ENCODE data around the gene SPANXC.
"Not testable (repeated sequence)": the region's sequence is repeated elsewhere in the genome, so short reads cannot be mapped to it uniquely, and the experiment has no call there.

The SPANXC gene, protein sequence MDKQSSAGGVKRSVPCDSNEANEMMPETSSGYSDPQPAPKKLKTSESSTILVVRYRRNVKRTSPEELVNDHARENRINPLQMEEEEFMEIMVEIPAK

DNA sequence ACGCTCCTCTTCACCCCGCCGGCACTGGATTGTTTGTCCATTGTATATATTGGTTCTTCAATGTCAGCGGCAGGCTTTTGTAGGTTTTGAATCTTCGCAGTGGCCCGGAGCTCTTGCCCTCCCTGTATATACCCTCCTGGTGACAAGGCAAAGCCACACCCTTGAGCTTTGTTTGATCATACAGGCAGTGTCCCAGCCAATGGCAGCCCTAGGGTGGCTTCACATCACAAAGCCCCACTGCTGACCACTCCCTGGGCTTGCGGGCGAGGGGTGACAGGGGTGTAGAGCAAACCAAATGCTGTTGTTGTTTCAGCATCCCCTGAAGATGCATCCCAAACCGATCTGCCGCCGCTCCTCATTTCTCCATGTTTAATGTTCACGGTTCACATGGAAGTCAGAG is at the start of gene SPANXC:
Gene SPANXC, minus strand, starts transcription at position 101 of the 400 bp plus-strand sequence. Its CDS starts 60 bp downstream, at position 41.
- DNase-seq (ENCODE audit: low read depth) = not testable (repeated sequence)

DNA sequence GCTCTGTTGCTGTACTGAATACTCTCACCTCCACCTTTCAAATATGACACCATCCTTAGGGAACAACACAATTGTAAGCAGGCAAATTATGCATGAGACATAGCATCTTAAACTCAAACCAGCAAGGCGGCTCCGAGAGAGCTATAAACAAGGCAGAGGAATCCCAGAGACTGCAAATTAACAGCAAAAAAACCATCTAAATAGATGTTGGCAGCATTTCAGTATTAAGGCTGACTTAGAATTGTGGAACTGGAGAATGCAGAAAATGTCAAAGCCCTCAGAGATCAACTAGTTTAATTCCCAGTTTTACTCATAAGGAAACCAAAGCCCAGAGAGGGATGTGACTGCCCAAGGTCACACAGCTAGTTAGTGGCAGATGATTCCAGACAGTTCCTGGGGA is 37.2 kb upstream of the SPANXC start:
- DNase-seq (ENCODE audit: low read depth) = no peak

DNA sequence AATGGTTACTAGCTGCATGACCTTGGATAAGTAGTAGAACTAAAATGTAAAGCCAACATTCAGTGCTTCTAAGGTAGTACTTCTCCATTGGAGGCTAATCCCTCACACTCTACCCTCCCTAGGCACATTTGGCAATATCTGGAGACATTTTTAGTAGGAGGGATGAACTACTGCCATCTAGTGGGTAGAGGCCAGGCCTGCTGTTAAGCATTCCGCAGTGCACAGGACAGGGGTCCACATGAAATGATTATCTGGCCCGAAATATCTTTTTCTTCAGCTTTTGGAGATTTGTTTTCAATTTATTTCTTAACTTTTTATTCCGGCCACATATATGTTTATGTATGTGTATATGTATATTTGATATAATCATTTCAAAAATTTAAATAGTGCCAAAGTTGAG is 36.0 kb upstream of the SPANXC start:
- DNase-seq (ENCODE audit: low read depth) = no peak

DNA sequence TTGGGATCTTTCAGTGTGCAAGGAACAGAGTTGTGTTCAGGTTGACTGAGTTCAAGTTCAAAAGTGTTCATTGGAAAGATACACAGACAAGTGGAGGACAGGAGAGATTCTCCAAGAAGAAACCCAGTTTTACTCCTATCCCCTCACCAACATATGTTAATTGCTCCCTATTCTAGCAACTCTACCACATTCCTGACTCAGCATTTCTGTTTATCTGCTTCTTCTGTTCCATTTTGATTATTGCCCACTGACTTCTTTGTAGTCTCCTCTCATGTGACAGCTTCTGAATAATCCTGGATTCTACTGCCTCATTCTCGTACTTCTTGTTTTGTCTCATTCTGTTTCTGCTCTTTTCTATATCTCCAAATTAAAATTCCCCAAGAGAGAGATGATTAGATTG is 15.8 kb upstream of the SPANXC start:
- no peak for DNase-seq (ENCODE audit: low read depth)

DNA sequence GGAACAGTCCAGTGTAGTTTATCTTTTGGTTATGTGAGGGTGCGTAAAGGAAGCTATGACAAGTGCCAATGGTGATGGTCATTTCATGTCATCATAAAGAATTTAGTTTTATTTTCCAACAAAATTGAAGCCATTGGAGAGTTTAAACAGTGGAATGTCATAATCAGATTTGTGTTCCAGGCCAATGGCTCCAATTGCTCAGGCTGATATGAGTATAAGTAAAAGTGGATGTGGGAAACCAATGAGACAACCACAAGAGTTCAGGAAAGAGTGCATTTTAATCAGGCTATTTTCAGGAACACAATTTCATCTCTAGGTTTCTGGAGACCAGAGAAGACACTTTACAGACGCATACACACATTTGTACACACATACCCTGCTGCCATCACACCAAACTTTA is 20.7 kb downstream of the SPANXC start:
- no peak for DNase-seq (ENCODE audit: low read depth)

DNA sequence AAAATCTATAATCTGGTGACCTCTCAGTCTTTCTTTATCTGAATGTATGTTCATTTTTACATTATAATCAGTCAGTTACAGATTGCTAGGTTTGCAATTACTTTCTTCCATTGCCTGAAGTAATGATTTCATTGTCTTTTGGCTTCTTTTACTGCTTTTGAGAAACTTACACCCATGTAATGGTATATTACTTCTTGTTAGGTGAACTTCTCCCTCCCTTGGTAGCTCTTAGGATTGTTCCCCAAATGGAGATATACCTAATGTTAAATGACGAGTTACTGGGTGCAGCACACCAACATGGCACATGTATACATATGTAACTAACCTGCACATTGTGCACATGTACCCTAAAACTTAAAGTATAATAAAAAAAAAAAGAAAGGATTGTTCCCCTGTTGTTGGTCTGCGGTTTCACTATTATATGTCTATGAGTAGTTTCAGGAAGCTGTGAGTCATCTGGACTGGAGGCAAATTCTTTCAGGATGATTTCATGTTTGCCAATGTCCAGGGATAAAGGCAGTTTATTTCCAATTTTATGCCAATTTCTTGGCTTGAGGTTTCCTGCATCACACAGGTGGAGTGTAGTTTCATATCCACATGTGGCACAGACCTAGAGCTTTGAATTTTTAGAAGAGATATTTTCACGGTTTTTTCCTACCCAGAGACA is 21.8 kb downstream of the SPANXC start:
- DNase-seq (ENCODE audit: low read depth) = no peak

DNA sequence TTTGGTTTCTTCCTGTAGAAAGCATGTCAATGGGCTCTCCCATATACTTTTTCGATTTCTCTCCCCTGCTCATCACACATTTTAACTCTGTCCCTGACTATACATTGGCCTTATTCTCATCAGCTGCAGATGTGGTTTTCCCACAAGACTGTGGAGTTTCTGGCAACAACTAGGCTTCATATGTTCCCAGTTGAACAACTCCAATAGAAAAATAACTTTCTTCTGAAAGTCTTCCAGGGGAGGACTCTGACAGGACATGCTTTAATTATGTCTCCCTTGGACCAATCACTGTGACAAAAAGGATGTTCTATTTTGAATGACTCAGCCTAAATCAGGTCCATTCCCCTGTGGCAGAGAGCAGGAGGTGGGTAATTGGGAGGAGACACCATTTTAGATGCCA is 28.1 kb downstream of the SPANXC start:
- DNase-seq (ENCODE audit: low read depth) = no peak

DNA sequence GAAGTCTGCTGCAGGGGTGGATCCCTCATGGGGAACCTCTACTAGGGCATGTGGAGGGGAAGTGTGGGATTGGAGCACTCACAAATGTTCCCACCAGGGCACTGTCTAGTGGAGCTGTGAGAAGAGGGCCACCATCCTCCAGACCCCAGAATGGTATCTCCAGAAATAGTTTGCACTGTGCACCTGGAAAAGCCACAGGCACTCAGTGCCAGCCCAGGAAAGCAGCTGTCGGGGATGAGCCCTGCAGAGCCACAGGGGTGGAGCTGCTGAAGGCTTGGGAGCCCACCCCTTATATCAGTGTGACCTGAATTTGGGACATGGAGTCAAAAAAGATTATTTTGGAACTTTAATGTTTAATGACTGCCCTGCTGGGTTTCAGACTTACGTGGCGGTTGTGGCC is 40.4 kb downstream of the SPANXC start:
- no peak for DNase-seq (ENCODE audit: low read depth)

Data from T-helper 22 cell (primary cell).